HEK293 (cell line): ENCODE measurements around the gene TREM2.

ENCODE experiments used
- SP7 ChIP-seq: fragments of 450-650 bp; formaldehyde crosslinking; IDR thresholded peaks from 2 replicates; pipeline ENCODE4 v1.5.1; 2016; ENCODE audit warnings: missing biosample characterization, missing genetic modification characterization
- YY1 ChIP-seq: fragments of 450-650 bp; formaldehyde crosslinking; IDR thresholded peaks from 2 replicates; pipeline ENCODE4 v1.5.1; 2018; ENCODE audit warnings: missing biosample characterization, missing genetic modification characterization
- ZNF138 ChIP-seq: fragments of 450-650 bp; formaldehyde crosslinking; IDR thresholded peaks from 2 replicates; pipeline ENCODE4 v1.5.1; 2016; ENCODE audit warnings: missing biosample characterization, missing genetic modification characterization, borderline replicate concordance
- ZNF157 ChIP-seq: fragments of 450-650 bp; formaldehyde crosslinking; IDR thresholded peaks from 2 replicates; pipeline ENCODE4 v1.5.1; 2016; ENCODE audit warnings: missing biosample characterization, missing genetic modification characterization
- ZNF19 ChIP-seq: fragments of 450-650 bp; formaldehyde crosslinking; IDR thresholded peaks from 2 replicates; pipeline ENCODE4; 2016; ENCODE audit warnings: missing biosample characterization, missing genetic modification characterization, low read depth
- ZNF239 ChIP-seq: fragments of 450-650 bp; formaldehyde crosslinking; IDR thresholded peaks from 2 replicates; pipeline ENCODE4 v1.5.1; 2016; ENCODE audit warnings: missing biosample characterization, missing genetic modification characterization
- ZNF311 ChIP-seq: fragments of 450-650 bp; formaldehyde crosslinking; IDR thresholded peaks from 2 replicates; pipeline ENCODE4 v1.5.1; 2017; ENCODE audit warnings: missing biosample characterization, missing genetic modification characterization, borderline replicate concordance
- ZNF426 ChIP-seq: fragments of 450-650 bp; formaldehyde crosslinking; IDR thresholded peaks from 2 replicates; pipeline ENCODE4 v1.5.1; 2017; ENCODE audit warnings: missing biosample characterization, missing genetic modification characterization, mild to moderate bottlenecking, inconsistent platforms, moderate library complexity
- ZNF501 ChIP-seq: fragments of 450-650 bp; formaldehyde crosslinking; IDR thresholded peaks from 2 replicates; pipeline ENCODE4 v1.5.1; 2016; ENCODE audit warnings: missing biosample characterization, missing genetic modification characterization
- TF ChIP-seq, protein P1 (sequence below): fragments of 450-650 bp; formaldehyde crosslinking; IDR thresholded peaks from 2 replicates; pipeline ENCODE4 v1.5.1; 2016; ENCODE audit warnings: missing biosample characterization, missing genetic modification characterization
- TF ChIP-seq, protein P2 (sequence below): fragments of 450-650 bp; formaldehyde crosslinking; IDR thresholded peaks from 2 replicates; pipeline ENCODE4 v1.5.1; 2016; ENCODE audit warnings: missing biosample characterization, missing genetic modification characterization
- TF ChIP-seq, protein P3 (sequence below): fragments of 450-650 bp; formaldehyde crosslinking; IDR thresholded peaks from 2 replicates; pipeline ENCODE4 v1.5.1; 2016; ENCODE audit warnings: missing biosample characterization, missing genetic modification characterization, low read depth

DNA sequence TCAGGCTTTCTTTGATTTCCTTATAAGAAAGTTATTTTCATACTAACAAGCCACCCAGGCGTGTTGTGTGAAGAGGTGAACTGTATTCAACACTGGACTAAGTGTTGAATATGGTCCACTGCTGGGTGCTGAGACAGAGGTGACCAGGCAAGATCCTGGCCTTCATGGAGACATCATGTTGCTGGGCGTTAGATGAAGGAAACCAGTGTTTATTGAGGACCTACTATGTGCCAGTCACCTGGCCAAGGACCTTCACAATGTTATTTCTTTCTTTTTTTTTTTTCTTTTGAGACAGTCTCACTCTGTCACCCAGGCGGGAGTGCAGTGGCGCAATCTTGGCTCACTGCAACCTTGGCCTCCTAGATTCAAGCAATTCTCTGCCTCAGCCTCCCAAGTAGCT lies 6.9 kb downstream of the TREM2 start:
- TF ChIP-seq, protein P1, sequence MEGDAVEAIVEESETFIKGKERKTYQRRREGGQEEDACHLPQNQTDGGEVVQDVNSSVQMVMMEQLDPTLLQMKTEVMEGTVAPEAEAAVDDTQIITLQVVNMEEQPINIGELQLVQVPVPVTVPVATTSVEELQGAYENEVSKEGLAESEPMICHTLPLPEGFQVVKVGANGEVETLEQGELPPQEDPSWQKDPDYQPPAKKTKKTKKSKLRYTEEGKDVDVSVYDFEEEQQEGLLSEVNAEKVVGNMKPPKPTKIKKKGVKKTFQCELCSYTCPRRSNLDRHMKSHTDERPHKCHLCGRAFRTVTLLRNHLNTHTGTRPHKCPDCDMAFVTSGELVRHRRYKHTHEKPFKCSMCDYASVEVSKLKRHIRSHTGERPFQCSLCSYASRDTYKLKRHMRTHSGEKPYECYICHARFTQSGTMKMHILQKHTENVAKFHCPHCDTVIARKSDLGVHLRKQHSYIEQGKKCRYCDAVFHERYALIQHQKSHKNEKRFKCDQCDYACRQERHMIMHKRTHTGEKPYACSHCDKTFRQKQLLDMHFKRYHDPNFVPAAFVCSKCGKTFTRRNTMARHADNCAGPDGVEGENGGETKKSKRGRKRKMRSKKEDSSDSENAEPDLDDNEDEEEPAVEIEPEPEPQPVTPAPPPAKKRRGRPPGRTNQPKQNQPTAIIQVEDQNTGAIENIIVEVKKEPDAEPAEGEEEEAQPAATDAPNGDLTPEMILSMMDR (tag by site-specific recombination) = no peak
- TF ChIP-seq YY1 (tag by site-specific recombination) (no peak), ZNF501 (no peak), ZNF426 (tag by site-specific recombination) (no peak), ZNF157 (tag by site-specific recombination) (no peak), ZNF19 (tag by site-specific recombination) (no peak), ZNF239 (tag by site-specific recombination) (no peak), ZNF138 (tag by site-specific recombination) (no peak), ZNF311 (tag by site-specific recombination) (no peak), SP7 (tag by site-specific recombination) (no peak)
- TF ChIP-seq, protein P2, sequence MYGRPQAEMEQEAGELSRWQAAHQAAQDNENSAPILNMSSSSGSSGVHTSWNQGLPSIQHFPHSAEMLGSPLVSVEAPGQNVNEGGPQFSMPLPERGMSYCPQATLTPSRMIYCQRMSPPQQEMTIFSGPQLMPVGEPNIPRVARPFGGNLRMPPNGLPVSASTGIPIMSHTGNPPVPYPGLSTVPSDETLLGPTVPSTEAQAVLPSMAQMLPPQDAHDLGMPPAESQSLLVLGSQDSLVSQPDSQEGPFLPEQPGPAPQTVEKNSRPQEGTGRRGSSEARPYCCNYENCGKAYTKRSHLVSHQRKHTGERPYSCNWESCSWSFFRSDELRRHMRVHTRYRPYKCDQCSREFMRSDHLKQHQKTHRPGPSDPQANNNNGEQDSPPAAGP (tag by site-specific recombination) = no peak
- TF ChIP-seq, protein P3, sequence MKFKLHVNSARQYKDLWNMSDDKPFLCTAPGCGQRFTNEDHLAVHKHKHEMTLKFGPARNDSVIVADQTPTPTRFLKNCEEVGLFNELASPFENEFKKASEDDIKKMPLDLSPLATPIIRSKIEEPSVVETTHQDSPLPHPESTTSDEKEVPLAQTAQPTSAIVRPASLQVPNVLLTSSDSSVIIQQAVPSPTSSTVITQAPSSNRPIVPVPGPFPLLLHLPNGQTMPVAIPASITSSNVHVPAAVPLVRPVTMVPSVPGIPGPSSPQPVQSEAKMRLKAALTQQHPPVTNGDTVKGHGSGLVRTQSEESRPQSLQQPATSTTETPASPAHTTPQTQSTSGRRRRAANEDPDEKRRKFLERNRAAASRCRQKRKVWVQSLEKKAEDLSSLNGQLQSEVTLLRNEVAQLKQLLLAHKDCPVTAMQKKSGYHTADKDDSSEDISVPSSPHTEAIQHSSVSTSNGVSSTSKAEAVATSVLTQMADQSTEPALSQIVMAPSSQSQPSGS (tag by site-specific recombination) = no peak
